ENCODE measurements around the gene DHCR24. TPM values are rescaled to one million over a fixed set of nuclear protein-coding genes. Genes with fewer than 3 reads are reported as not detected.

DHCR24 gene
- total RNA-seq = 267 and 288 TPM in 2 replicates

DNA sequence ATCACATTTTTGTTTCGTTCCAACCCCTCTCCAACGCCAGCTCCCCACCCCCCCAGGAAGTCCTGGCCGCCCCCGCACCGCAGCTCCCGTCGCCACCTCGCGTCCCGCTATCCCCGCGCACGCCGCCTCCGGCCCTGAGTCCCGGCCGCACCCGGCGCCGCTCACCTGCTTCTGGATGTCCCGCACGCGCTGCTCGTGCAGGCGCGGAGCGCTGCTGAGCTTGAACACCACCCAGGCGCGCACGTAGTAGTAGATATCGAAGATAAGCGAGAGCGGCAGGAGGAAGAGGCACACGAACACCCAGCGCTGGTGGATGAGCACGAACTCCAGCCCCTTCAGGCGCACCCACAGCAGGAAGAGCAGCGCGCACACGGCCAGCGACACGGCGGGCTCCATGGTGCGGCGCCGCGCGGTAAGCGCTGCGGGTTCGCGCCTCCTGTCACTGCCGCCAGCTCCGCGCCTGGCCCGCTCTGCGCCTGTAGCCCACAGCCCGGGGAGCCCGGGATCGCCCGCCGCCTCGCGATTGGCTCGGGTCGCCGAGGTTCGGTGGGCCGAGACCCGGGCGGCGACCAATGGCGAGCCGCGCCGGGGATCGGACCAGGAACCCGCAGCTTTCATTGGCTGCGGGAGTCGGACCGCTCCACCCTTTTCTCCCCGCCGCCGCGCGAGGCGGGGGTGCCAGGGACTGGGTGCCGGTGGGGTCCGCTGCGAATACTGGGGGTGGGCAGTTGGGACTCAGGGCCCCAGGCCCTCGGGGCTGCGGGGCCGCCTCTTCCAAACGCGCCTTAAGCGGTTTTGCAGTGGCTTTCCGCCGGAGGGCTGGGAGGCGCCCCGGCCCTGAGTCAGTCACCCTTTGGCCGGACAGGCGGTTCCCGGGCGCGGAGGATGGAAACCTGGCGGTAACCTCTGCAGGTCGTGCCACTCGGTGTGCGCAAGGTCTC is at the start of gene DHCR24:
TSS of gene DHCR24 (minus strand) at position 472 of the 941 bp plus-strand sequence. CDS start at position 396, 76 bp downstream.

GRCh38 chr1:54800899-54801759 is 85.9 kb downstream of the DHCR24 start, which contains the start of gene TTC22:
Gene TTC22 (minus strand): TSS chr1:54801323. CDS start chr1:54801163, 160 bp downstream.

Other genes with a start within 250 kb of the DHCR24 start
- gene MROH7, start 245.4 kb downstream of the DHCR24 start, total RNA-seq = under 0.01 and 0.37 TPM in 2 replicates
- gene TTC4, start 171.3 kb downstream of the DHCR24 start, total RNA-seq = 26.1 and 29.3 TPM in 2 replicates
- 4.4 and 5.9 TPM in 2 replicates for gene PARS2, start 122.7 kb downstream of the DHCR24 start, total RNA-seq
- gene TTC22, start 85.9 kb downstream of the DHCR24 start, total RNA-seq = not detected in 2 replicates
- not detected in 2 replicates for gene TMEM61, start 93.4 kb upstream of the DHCR24 start, total RNA-seq
- gene BSND, start 111.7 kb upstream of the DHCR24 start, total RNA-seq = not detected in 2 replicates
- gene PCSK9, start 152.4 kb upstream of the DHCR24 start, total RNA-seq = 4.3 and 4.4 TPM in 2 replicates

All from subcutaneous preadipocyte (primary cell).